HG03064 (cell line): ENCODE data around the gene CNTN1.
"Not testable (repeated sequence)": the region's sequence is repeated elsewhere in the genome, so short reads cannot be mapped to it uniquely, and the experiment has no call there.

Source experiments
- ATAC-seq: cut with Tn5 transposase; IDR thresholded peaks from one replicate; pipeline ENCODE4 v1.9.1; 2021; ENCODE audit warnings: low read depth; ENCODE audit not compliant: unreplicated experiment

Gene CNTN1

GRCh38 chr12:41018010-41018409 lies 325.8 kb downstream of the CNTN1 start:
- no peak for ATAC-seq

- ATAC-seq = no peak
Measured at GRCh38 chr12:41019461-41019860, 327.2 kb downstream of the CNTN1 start.

- no peak for ATAC-seq
Measured at GRCh38 chr12:41023836-41024235, 331.6 kb downstream of the CNTN1 start.

- ATAC-seq = no peak
Measured at GRCh38 chr12:41026151-41026550, 333.9 kb downstream of the CNTN1 start.

GRCh38 chr12:41032386-41032785 lies 340.1 kb downstream of the CNTN1 start:
- no peak for ATAC-seq

- no peak for ATAC-seq
Measured at GRCh38 chr12:41034686-41035085, 342.4 kb downstream of the CNTN1 start.

GRCh38 chr12:41039461-41039860 lies 347.2 kb downstream of the CNTN1 start:
- no peak for ATAC-seq

GRCh38 chr12:41045509-41045908 lies 353.3 kb downstream of the CNTN1 start:
- ATAC-seq = no peak

GRCh38 chr12:41049033-41049432 lies 356.8 kb downstream of the CNTN1 start:
- no peak for ATAC-seq

- no peak for ATAC-seq
Measured at GRCh38 chr12:41051954-41052353, 359.7 kb downstream of the CNTN1 start.

- no peak for ATAC-seq
Measured at GRCh38 chr12:41052441-41052840, 360.2 kb downstream of the CNTN1 start.

- no peak for ATAC-seq
Measured at GRCh38 chr12:41053046-41053445, 360.8 kb downstream of the CNTN1 start.

GRCh38 chr12:41055875-41056577 lies 363.8 kb downstream of the CNTN1 start:
- ATAC-seq = no peak

- no peak for ATAC-seq
Measured at GRCh38 chr12:41058266-41058665, 366.0 kb downstream of the CNTN1 start.

- no peak for ATAC-seq
Measured at GRCh38 chr12:41061192-41061591, 369.0 kb downstream of the CNTN1 start.

GRCh38 chr12:41064411-41064810 lies 372.2 kb downstream of the CNTN1 start:
- no peak for ATAC-seq

- ATAC-seq = no peak
Measured at GRCh38 chr12:41067941-41068645, 375.9 kb downstream of the CNTN1 start.

- ATAC-seq = no peak
Measured at GRCh38 chr12:41073633-41074472, 381.6 kb downstream of the CNTN1 start.

- no peak for ATAC-seq
Measured at GRCh38 chr12:41074473-41074769, 382.2 kb downstream of the CNTN1 start.

- ATAC-seq = no peak
Measured at GRCh38 chr12:41076114-41076513, 383.9 kb downstream of the CNTN1 start.

- ATAC-seq = not testable (repeated sequence)
Measured at GRCh38 chr12:41081241-41081640, 389.0 kb downstream of the CNTN1 start.
